Activated CD4-positive, CD25-positive, alpha-beta regulatory T cell treated with anti-CD3 and anti-CD28 coated beads, Interleukin-2, amount 50 U/mL, for 72 hours (primary cell): ENCODE data around the gene EIF1AD.
"Not testable (repeated sequence)": the region's sequence is repeated elsewhere in the genome, so short reads cannot be mapped to it uniquely, and the experiment has no call there.

Experiments used
- DNase-seq: peaks from one replicate; pipeline ENCODE4 v3.0.0; 2021

The EIF1AD gene

DNA sequence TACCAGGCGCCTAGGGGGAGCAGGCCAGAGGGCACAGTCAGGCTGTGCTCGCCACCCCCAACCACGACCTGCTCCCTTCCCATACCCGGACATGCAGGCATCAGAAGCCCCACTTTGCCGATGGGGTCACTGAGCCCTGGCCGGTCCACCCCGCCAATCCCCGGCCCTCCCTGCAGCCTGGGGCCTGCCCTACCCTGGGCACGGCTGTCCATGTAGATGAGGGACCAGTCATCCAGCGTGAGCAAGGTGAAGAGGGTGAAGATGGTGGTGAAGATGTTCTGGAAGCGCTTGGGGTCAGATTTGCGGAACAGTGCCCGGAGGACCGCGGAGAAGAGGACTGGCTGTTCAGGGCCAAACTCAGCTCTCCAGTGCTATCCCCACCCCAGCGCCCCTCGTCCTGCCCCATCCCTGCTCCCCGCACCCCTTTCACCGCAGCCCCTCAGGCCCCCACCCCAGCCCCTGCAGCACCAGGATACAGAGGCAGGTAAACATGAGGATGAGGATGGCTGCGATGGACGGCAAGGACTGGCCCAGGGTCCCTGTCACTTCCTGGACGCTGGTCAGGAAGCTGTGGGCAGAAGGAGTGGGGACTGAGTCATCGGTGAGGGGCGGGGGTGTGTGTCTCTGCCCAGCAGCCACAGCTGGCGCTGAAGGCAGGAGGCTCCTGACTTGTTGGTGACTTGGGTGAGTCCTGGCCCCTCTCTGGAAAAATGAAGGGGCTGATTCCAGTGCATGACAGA is 18.8 kb upstream of the EIF1AD start:
- no peak for DNase-seq

DNA sequence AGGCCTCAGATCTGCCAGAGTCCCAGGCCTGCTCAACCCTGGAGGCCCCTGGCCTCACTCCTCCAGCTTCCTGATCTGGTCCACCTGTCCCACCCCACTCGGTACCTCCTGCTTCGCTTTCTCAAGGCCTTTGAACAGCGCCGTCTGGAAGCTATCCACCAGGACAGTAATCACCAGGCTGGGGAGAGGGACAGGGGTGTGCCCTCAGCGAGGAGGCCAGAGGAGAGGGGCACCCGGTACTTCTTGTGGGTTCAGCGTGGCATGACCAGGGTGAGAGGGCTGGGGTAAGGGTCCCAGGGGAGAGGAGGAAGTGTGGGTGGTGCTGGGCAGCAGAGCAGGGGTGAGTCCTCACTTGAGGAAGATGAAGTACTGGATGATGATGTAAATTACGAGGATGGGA is 18.3 kb upstream of the EIF1AD start:
- DNase-seq: no peak

DNA sequence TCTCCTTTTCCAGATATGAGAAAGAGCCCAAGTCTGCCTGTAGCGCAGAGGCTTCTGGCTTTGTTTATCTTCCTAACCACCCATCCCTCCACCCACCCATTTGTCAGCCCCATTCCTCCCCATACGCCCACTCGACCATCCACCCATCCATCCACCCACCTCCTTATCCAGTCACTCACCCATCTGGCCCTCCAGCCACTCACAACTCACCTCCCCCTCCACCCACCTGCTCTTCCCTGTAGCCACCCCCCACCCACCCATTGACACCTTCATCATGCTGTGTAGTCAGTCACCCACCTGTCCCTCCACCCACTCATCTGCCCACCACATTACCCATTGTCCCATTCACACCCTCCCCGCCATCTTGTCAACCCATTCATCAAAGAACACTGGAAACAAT is 15.4 kb upstream of the EIF1AD start:
- DNase-seq: no peak

DNA sequence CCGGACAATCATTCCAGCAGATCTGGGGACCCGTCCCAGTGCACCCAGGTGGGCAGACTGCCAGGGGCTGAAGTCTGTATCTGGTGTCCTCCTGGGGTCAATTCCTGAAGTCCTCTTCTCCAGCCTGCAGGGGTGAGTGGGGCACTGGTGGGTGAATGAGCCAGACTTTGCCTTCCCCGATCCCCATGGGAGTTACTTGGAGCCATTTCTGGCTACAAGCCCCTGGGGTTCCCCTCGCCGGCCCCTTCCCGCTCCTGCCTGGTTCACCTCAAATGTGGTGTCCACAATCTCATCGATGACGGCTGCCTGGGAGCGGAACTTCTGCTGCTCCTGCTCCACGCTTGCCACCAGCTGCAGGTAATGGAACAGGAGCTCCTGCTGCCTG is 14.8 kb upstream of the EIF1AD start:
- DNase-seq: no peak

DNA sequence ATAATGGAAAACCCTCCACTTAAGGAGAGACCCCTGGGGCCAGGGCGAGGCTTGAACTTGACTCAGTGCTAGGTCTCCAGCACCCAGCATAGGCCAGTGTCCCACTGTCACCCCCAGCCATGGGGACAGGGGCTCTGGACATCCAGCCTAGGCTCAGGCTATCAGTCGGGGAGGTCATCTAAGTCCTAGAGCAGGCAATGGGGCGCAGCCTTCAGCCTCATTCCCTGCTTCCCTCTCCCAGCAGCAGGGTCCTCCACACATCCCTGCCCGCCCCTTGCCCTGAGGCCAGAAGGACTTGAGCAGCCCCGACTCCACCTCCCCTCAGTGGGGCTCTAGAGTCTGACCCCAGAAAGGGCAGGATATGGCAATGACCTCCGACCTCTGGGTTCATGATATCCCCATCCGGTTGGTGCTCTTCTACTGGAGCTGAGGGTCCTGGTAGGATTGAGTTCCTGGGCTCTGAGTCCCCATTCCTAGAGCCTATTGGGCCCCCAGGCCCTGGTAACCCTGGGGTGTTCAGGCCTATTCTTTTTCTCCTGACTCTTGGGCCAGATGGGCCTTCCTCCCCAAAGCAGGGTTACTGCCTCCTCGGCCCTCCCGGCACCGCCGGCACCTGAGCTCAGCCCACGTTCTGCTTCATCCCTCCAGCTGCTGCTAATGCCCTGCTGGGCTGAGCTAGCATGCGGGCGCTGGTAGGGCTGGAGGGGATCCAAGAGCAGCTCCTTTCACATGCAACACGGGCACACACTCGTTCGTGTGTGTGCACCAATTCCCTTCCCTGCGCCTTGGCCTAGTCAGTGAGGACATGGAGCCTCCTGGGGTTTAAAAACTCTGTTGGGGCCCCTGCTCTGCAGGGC is 14.2 kb upstream of the EIF1AD start:
- no peak for DNase-seq

DNA sequence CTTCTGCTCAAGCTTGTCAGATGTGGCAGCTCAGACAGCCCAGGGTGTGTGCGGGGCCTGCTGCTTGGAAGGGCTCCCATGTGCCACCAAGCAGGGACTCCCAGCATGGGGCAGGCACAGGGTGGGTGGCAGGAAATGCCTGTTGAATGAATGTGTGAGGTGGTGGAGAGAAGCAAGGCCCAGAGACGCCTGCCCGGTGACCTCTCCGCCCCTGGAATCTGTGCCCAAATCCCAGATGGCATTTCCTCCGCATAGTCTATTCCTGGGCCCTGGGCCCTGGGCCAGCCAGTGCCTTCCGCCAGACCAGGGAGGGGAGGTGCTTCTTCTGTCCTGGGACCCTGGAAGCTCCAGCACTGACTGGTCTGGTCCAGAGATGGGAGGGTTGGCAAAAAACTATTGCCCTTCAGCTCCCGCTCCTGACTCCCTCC is 13.5 kb upstream of the EIF1AD start:
- DNase-seq: no peak

DNA sequence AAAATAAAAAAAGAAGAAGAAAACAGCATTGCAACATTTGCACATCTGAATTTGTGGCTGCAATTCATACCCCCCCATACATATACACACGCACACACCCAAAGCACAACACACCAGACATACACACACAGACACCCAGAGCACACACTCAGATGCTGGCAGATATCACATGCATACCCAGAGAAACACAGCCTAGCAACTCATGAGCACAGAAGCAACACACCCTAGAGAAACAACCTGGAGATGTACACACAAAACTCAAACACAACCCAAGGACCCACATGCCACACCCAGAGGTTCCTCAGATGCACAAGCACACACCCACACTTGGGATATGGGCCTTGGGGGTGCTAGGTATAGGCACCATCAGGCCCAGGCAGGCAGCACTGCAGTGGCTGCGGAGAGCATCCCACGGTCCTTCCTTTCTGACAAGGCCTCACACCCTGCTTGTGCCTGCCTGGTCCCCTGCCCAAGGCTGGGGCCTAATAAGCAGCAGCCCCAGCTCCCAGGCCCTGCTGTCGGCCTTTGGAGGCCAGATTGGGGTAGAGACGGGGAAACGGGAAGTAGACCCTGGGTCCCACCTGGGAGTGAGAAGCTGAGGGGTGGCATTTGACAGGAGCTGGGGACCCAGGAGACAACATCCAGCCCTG is 13.0 kb upstream of the EIF1AD start:
- DNase-seq: no peak

DNA sequence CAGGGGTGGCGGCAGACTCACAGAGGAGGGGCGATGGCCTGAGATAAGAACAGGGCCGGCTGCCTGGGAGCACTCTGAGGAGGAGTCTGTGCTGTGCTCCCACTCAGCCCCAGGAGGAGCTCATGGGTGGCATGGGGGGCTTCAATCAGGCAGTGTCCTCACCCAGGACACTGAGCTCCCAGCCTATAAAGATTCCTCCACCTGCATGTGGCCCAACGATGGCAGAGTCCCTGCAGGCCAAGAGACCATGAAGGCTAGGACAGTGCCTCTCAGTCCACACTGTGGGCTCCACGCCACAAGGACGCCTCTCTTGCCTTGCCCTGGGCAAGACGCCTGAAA is 11.8 kb upstream of the EIF1AD start:
- no peak for DNase-seq

DNA sequence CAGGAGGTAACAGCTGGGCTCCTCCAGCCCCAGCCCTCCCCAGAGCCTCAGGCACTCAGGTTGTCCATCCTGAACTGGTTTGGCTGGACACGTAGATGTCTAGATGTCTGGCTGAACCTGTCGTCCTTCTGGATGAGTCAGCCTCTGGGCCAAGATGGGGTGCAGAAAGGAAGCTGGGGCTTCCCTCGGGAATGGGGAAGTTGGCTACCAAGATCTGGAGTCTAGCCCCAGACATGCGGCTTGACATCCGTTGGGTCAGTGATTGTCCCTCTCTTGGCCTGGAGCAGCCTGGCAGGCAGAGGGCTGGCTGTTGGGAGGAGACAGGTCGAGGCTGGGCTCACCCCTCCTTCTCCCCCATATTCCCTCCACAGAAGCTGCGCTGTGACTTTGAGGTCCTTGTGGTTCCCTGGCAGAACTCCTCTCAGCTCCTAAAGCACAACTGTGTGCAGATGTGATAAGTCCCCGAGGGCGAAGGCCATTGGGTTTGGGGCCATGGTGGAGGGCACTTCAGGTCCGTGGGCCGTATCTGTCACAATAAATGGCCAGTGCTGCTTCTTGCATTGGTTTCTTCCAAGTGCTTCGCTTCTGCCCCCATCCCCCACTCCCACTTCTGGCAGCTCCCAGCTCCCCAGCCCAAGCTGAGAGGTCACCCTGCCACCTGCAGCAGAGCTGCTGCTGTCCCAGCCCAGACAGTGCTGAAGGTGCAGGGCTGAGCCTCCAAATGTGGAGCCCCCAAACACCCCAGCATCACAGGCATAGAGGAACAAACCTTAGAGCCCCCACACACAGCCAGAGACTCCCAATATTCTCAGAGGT is 11.2 kb upstream of the EIF1AD start:
- DNase-seq: no peak

DNA sequence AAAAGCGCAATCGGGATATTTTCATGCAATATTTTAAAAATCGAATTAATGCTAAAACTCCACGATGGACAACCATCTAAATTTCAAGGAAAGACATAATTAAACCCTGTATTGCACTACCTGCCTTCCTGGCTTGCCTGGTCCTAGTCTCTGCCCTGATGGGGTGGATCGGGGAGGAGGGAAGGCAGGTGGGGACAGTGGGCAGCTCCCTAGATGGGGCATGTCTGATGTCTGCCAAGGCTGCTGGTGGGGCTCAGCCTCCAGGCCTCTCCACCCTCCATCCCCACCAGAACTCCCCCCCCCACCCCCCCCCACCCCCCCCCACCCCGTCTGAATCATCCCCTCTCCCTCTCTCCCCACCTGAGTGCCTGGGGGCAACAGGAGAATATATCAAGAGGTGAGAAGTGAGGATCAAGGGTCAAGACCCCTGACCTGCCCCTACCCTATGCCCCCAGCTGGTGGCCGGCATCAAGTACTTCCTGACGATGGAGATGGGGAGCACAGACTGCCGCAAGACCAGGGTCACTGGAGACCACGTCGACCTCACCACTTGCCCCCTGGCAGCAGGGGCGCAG is 10.5 kb upstream of the EIF1AD start:
- DNase-seq: no peak

DNA sequence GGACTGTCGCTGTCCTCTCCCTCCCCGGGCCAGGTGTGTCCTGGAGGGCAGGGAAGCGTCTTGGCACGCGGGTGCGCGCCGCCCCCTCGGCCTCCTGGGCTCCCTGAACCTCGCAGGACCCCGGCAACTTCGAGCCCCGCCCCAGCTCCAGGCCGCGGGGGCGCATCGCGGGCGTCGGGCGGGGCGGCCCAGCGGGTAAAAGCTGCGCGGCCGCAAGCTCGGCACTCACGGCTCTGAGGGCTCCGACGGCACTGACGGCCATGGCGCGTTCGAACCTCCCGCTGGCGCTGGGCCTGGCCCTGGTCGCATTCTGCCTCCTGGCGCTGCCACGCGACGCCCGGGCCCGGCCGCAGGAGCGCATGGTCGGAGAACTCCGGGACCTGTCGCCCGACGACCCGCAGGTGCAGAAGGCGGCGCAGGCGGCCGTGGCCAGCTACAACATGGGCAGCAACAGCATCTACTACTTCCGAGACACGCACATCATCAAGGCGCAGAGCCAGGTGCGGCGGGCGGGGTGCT is 9.9 kb upstream of the EIF1AD start, which contains the start of gene CST6:
Gene CST6 (plus strand): TSS at position 224 of the 519 bp plus-strand sequence. CDS start 37 bp downstream, at position 261.
- no peak for DNase-seq

DNA sequence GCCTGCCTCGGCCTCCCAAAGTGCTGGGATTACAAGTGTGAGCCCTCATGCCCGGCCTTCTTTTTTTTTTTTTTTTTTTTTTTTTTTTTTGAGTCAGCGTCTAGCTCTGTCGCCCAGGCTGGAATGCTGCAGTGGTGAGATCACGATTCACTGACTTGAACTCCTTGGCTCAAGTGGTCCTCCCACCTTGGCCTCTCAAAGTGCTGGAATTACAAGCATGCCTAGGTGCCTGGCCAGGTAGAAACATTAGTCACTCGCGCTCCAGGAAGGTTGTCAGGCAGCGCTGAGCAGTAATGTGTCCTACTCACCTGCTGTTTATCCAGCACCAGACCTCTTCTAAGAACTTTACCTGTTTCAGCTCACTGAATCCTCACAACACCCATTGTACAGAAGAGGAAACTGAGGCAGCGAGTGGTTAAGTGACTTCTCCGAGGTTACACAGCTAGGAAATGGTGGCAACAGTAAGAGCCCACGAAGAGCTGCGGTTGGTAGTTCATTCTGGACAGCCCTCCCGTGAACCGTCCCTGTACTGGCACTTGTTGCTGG is 9.4 kb upstream of the EIF1AD start:
- no peak for DNase-seq

DNA sequence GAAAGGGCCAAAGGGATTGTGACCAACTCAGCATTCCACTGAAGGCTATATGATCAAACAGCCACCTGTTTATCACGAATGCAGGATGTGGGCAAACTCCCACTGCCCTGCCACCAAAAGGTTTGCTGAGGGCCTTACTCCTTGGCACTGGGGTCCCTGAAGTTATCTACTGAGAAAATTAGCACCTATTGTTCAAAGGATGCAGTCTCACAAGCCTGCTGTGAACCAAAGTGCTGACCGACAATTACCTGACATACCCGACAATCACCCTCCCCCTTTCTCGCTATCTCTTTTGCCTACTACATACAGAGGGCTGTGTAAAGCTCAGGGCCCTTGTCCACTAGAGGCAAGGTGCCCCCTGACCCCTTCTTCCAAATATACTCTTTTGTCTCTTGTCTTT is 8.1 kb upstream of the EIF1AD start:
- not testable (repeated sequence) for DNase-seq

DNA sequence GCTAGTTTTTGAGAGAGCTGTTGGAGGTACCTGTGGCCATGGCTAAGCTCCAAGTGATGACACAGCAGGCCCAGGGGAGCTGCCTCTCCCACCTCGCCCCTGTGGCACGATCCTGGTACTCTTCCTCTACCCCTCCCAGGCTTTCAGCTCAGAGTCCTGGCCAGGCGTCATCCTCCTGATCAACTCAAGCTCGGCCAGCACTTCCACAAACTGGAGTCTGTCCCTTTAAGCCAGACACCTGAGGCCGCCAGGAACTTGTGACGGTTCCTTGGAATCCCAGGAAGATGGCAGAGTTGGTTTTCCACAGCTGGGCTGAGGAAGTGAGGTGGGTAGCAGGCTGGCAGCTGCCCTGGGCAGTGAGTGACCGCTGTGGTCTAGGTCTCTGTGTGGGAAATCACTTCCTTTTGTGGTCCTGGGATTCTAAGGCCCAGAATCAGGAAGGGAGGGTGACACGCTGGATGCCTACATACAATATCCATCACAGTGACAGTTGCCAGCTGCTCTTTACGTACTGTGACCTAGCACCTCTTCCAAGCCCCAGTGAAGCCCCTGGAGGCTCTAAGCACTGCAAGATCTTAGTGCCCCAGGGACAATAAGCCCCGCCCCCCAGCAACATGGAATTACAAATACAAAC is 6.6 kb upstream of the EIF1AD start:
- DNase-seq: no peak

DNA sequence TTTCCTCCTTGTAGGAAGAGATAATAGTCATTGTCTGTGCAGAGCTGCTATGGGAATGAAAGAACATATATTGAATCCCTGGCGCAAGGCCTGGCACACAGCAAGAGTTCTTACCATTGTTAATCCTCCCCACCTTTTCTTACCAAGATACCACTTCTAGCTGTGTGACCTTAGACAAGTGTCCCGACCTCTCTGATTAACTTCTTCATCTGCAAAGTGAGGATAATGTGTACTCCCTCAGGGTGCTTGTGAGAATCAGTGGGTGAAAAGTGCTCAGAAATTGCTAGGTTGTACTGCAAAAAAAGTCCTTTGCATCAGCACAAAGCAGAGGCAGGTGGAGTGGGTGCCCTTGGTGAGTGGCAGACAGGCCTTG is 6.1 kb upstream of the EIF1AD start:
- DNase-seq: no peak

DNA sequence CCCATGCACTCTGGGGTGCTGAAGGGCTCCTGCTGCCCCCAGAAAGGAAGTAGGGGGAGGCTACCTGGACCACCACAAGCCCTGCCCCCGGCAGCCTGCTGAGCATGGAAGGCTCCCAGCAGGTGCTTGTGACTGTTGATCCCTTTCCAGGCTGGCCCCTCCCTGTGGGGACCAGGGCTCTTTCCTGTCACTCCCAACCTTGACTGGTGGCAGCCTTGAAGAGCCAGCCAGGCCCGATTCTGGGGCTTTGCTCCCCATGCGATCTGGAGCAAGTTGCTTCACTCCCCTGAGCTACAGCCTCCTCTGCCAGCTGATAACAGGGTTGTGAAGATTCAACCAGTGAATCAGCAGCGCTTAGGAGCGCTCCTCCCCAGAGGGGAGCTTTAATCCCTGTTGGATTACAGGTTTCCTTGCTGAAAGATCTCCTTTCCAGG is 5.3 kb upstream of the EIF1AD start:
- no peak for DNase-seq

DNA sequence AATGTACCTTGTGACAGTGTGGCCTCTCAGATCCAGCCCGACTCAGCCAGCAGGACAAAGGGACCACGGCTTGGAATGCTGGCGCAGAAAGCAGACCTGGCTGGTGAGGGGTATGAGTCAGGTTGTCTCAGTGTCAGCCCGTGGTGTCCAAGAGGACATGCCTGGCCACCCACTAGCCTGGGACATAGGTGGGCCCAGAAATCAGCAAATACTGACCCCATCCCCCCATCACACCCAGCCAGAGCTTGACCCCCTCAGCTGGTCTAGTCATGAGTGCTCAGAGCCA is 4.9 kb upstream of the EIF1AD start:
- DNase-seq: no peak

DNA sequence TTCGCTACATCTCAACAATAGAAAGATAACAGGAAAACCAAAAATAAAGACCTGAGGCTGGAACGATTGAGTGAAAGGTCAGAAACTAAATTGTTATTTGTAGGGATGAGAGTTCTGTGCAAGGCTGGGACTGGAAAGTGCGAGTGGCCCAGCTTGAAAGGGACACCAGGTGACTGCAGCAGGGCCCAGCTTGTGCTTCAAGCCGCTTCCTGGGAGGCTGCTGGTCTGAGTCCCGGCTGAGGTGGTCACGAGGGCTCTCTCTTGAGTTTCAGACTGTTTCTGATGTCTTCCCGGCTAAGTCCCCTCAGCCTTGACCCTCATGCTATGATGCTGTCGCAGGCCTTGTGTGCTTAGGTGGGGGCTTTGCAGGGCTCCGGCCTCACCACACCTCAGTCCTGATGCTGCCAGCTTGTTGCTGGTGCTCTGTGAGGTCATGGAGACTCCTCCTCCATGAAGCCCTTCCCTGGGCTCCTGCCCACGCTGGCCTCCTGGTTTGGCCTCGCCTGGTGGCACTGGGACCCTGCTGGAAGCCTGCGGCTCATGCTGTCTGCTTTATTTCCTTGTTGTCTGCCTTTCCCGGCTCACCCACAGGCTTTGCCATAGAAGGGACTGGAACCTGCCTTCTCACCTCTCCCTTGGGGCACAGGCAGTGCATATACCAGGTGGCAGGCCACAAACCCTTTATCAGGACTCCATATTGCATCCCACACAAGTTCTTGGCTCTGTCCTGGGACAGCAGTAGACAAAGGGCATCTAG is 4.4 kb upstream of the EIF1AD start:
- DNase-seq: no peak

DNA sequence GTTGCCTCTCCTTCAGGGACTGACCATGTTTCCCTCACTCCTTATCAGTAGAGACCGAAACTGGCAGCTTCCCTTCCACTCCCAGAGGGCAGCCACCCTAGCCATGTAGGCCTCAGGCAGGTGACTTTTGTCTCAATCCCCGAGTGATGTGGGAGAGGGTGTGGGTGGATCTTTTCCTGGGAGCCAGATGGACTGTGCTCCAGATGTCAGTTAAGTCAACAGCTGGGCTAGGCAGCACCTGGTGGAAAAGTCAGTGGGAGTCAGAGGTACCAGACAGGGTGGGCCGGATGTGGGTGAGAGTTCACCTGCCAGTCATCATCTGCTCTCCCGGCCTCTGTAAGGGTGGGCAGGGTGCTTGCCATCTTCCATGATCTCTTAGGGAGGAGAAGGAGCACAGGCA is 2.2 kb upstream of the EIF1AD start:
- DNase-seq: no peak

DNA sequence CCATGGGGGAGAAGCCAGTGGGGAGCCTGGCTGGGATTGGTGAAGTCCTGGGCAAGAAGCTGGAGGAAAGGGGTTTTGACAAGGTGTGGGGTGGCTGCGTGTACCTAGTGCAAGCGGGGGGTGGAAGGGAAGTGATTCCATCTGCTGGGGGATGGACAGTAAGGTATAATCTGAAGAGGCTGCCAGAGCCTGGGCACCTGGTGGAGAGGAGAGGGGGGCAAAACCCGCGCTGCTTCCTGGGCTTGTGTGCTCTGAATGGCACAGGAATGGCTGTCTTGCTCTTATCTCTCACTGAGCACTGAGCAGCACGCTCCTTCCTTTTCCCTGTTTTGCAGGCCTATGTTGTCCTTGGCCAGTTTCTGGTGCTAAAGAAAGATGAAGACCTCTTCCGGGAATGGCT is 1.3 kb upstream of the EIF1AD start:
- DNase-seq: no peak

DNA sequence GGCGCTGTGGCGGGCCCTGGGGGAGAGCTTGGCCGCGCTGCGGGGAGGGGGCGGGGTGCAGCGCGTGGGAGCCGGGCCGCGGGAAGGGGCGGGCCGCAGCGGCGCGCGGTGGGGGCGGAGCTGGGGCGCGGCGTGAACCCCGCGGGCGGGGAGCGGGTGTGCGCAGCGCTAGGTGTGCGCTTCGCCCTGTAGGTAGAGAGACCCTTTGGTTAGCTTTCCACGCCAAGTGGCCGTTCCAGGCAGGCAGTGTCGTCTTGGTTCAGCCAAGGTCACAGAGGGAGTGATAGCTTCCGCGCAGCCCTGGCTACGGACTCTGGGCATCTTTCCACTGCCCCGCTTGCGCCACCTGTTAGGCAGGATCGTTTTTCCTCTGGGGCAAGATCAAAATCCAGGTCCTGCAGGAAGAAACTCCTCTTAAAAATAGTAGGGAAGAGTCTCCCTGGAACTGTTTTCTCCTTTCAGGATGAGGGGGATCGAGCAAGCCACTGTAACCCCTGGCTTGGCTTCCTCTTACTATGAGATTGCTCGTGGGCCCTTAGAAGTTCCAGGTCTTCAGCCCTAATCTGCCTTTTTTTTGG is 780 bp upstream of the EIF1AD start:
- no peak for DNase-seq
